GM23338 (cell line): Measurements from ENCODE around the gene SCAMP5. TPM values are rescaled to one million over a fixed set of nuclear protein-coding genes. Genes with fewer than 3 reads are reported as not detected.

Experiments used
- ATAC-seq: fragments of 200-7000 bp; cut with Tn5 transposase; 3 replicates; pipeline ENCODE4 v1.9.1; 2020
- DNase-seq: peaks from one replicate; pipeline ENCODE4 v3.0.0-alpha.2; 2015; ENCODE audit warnings: low spot score
- H2AFZ ChIP-seq: fragments of 200-600 bp; sonication (generic); 2 replicates; pipeline ENCODE4 v1.8.0; 2016; ENCODE audit warnings: antibody characterized with exemption, mild to moderate bottlenecking, moderate library complexity
- H3F3A ChIP-seq: fragments of 200-600 bp; sonication (generic); replicated peaks from 2 replicates; pipeline ENCODE4 v1.8.0; 2017; ENCODE audit warnings: antibody characterized with exemption, mixed run types, low read depth
- H3K27ac ChIP-seq: fragments of 200-600 bp; sonication (generic); 2 replicates; pipeline ENCODE4 v1.6.1; 2016; ENCODE audit warnings: low read depth
- H3K27me3 ChIP-seq: fragments of 200-600 bp; sonication (generic); 2 replicates; pipeline ENCODE4 v1.8.0; 2016; ENCODE audit warnings: mild to moderate bottlenecking, mixed run types, moderate library complexity; ENCODE audit not compliant: insufficient read depth
- H3K36me3 ChIP-seq: fragments of 200-600 bp; sonication (generic); 2 replicates; pipeline ENCODE4 v1.8.0; 2016; ENCODE audit warnings: mild to moderate bottlenecking; ENCODE audit not compliant: insufficient read depth
- H3K4me1 ChIP-seq: fragments of 200-600 bp; sonication (generic); 2 replicates; pipeline ENCODE4 v1.8.0; 2016; ENCODE audit warnings: mild to moderate bottlenecking, moderate library complexity; ENCODE audit not compliant: insufficient read depth
- H3K4me2 ChIP-seq: fragments of 200-600 bp; sonication (generic); 2 replicates; pipeline ENCODE4 v1.7.1; 2017; ENCODE audit warnings: mixed run types
- H3K4me3 ChIP-seq: fragments of 200-600 bp; sonication (generic); 2 replicates; pipeline ENCODE4 v1.6.1; 2016; ENCODE audit warnings: mixed run types
- H3K79me2 ChIP-seq: fragments of 200-600 bp; sonication (generic); replicated peaks from 2 replicates; pipeline ENCODE4 v1.8.0; 2017; ENCODE audit warnings: mild to moderate bottlenecking; ENCODE audit not compliant: insufficient read depth
- H3K9me2 ChIP-seq: fragments of 200-600 bp; sonication (generic); 2 replicates; pipeline ENCODE4 v1.8.0; 2017; ENCODE audit not compliant: insufficient read depth
- H4K20me1 ChIP-seq: fragments of 200-600 bp; sonication (generic); replicated peaks from 2 replicates; pipeline ENCODE4 v1.8.0; 2017; ENCODE audit warnings: mild to moderate bottlenecking; ENCODE audit not compliant: insufficient read depth
- H3K27ac Mint-ChIP-seq: 2 replicates; pipeline ENCODE4 v1.8.0; 2020; ENCODE audit warnings: inconsistent platforms, mild to moderate bottlenecking, moderate library complexity, mixed read lengths
- H3K27me3 Mint-ChIP-seq: 3 replicates; pipeline ENCODE4 v1.8.0; 2022; ENCODE audit warnings: low read depth, mild to moderate bottlenecking, moderate library complexity, mixed read lengths, inconsistent platforms; ENCODE audit not compliant: insufficient read depth, poor library complexity
- H3K36me3 Mint-ChIP-seq: 3 replicates; pipeline ENCODE4 v1.8.0; 2021; ENCODE audit warnings: low read depth, mild to moderate bottlenecking, inconsistent platforms, moderate library complexity, mixed read lengths
- H3K4me1 Mint-ChIP-seq: 3 replicates; pipeline ENCODE4 v1.8.0; 2020; ENCODE audit warnings: mild to moderate bottlenecking, inconsistent platforms, mixed read lengths
- H3K4me3 Mint-ChIP-seq: 3 replicates; pipeline ENCODE4 v1.8.0; 2021; ENCODE audit warnings: moderate library complexity, mild to moderate bottlenecking, inconsistent platforms, mixed read lengths
- H3K9me3 Mint-ChIP-seq: 3 replicates; pipeline ENCODE4 v1.8.0; 2020; ENCODE audit warnings: moderate library complexity, mild to moderate bottlenecking, inconsistent platforms, mixed read lengths
- CREB1 ChIP-seq: fragments of 250-450 bp; sonication (Bioruptor Pico); IDR thresholded peaks from 2 replicates; pipeline ENCODE4 v1.5.0; 2020; ENCODE audit warnings: low read depth, mild to moderate bottlenecking, moderate library complexity
- CTCF ChIP-seq, 2 experiments: fragments of 200-600 bp in 1 of 2; sonication (generic) in 1 of 2; conservative IDR thresholded peaks; 2 replicates each; pipeline versions ENCODE4 v1.5.1 to v1.6.1; 2016 to 2017; ENCODE audit warnings: antibody characterized with exemption in 2 of 2, low read depth in 2 of 2, mild to moderate bottlenecking in 2 of 2, moderate library complexity in 1 of 2
- EZH2 ChIP-seq: fragments of 200-600 bp; sonication (generic); IDR thresholded peaks from one replicate; pipeline ENCODE4 v1.8.0; 2017; ENCODE audit warnings: antibody characterized with exemption, mild to moderate bottlenecking, low read depth; ENCODE audit not compliant: unreplicated experiment
- POLR2AphosphoS5 ChIP-seq: IDR thresholded peaks from 2 replicates; pipeline ENCODE4 v1.6.1; 2016; ENCODE audit warnings: antibody characterized with exemption, low read depth
- REST ChIP-seq: IDR thresholded peaks from one replicate; pipeline ENCODE4 v1.6.1; 2018; ENCODE audit warnings: antibody characterized with exemption; ENCODE audit not compliant: unreplicated experiment
- ZNF331 ChIP-seq: fragments of 250-450 bp; sonication (Bioruptor Pico); IDR thresholded peaks from 2 replicates; pipeline ENCODE4 v1.5.0; 2020; ENCODE audit warnings: low read depth, mild to moderate bottlenecking, moderate library complexity
- polyA plus RNA-seq: library from polyadenylated mRNA; unstranded; fragments of >200 nt; fragmentation: Nextera tagmentation; extraction: Ambion mirVana; gene quantifications from 2 replicates; pipeline ENCODE4 v1.2.1, GENCODE V29; 2016
- total RNA-seq: library from RNA; depleted of rRNA; stranded (reverse); fragments of >200 nt; shearing (Covaris generic); gene quantifications from 2 replicates; pipeline ENCODE4 v1.2.3, GENCODE V29; 2014

SCAMP5 gene
- total and polyA plus RNA-seq, 2 experiments from 2014 or later: 12.8 to 43.3 TPM

GRCh38 chr15:75029378-75030022, 34.1 kb downstream of the SCAMP5 start:
- no peaks in the 10 kb centered on the region; the same call in 1 of the 2 replicates for H4K20me1 ChIP-seq

GRCh38 chr15:75030023-75030413, 34.7 kb downstream of the SCAMP5 start:
- H3K27me3 Mint-ChIP-seq: peaks cover 11% of the 10 kb centered on the region
- Histone ChIP-seq H4K20me1 (no peaks in the 10 kb centered on the region; the same call in 1 of the 2 replicates), H3K4me2 (peak overlapping the region; percentile 58), H3K4me1 (peaks cover 19% of the 10 kb centered on the region), H3K79me2 (0 out of 2 replicates have a peak, but pooled peaks cover 5% of the 10 kb centered on the region), H3K4me3 (no peak overlapping the region), H3K9me2 (no peaks in the 10 kb centered on the region), H3K27me3 (no peaks in the 10 kb centered on the region), H3K36me3 (no peaks in the 10 kb centered on the region), H3F3A (0 out of 2 replicates have a peak, but pooled peaks cover 2% of the 10 kb centered on the region), H2AFZ (no peak overlapping the region), H3K27ac (no peak overlapping the region)
- no peak overlapping the region for H3K4me3 Mint-ChIP-seq
- no peak for ATAC-seq
- no peaks in the 10 kb centered on the region for H3K9me3 Mint-ChIP-seq
- peaks cover 61% of the 10 kb centered on the region for H3K4me1 Mint-ChIP-seq
- peaks cover 5% of the 10 kb centered on the region; the same call in 1 of the 3 replicates for H3K36me3 Mint-ChIP-seq
- no peak for DNase-seq
- no peak for TF ChIP-seq POLR2AphosphoS5
- H3K27ac Mint-ChIP-seq: no peak overlapping the region; the same call in 1 of the 2 replicates

More at GRCh38 chr15:75029378-75030022, 34.1 kb downstream of the SCAMP5 start:
- Histone ChIP-seq H3K4me3 (no peak overlapping the region), H3K9me2 (no peaks in the 10 kb centered on the region), H3K79me2 (peaks cover 9% of the 10 kb centered on the region; the same call in 1 of the 2 replicates), H3K4me2 (peak overlapping the region; percentile 58), H3K4me1 (peaks cover 19% of the 10 kb centered on the region), H3K36me3 (no peaks in the 10 kb centered on the region), H3F3A (0 out of 2 replicates have a peak, but pooled peaks cover 2% of the 10 kb centered on the region), H3K27me3 (no peaks in the 10 kb centered on the region), H2AFZ (no peak overlapping the region), H3K27ac (no peak overlapping the region)
- DNase-seq (peak; percentile 93), ATAC-seq (peak; percentile 89)
- H3K4me3 Mint-ChIP-seq: peak overlapping the region; percentile 34; the same call in 1 of the 3 replicates
- H3K4me1 Mint-ChIP-seq: peaks cover 62% of the 10 kb centered on the region
- H3K27ac Mint-ChIP-seq: no peak overlapping the region; the same call in 1 of the 2 replicates
- H3K27me3 Mint-ChIP-seq: peaks cover 11% of the 10 kb centered on the region
- peaks cover 5% of the 10 kb centered on the region; the same call in 1 of the 3 replicates for H3K36me3 Mint-ChIP-seq
- TF ChIP-seq CREB1 (0 out of 2 replicates have a peak, but pooled peaks have one; percentile 16), CTCF (conservative IDR thresholded peaks at IDR 0.05; ENCODE audit: low read depth in 2 of 2) (peak; percentile 94), EZH2 (no peak)
- H3K9me3 Mint-ChIP-seq: no peaks in the 10 kb centered on the region

GRCh38 chr15:75030424-75030823, 35.1 kb downstream of the SCAMP5 start:
- H3K27me3 Mint-ChIP-seq: peaks cover 11% of the 10 kb centered on the region
- peaks cover 5% of the 10 kb centered on the region; the same call in 1 of the 3 replicates for H3K36me3 Mint-ChIP-seq
- peaks cover 61% of the 10 kb centered on the region for H3K4me1 Mint-ChIP-seq
- Histone ChIP-seq H3K36me3 (no peaks in the 10 kb centered on the region), H3K4me1 (peaks cover 21% of the 10 kb centered on the region), H3K4me2 (0 out of 2 replicates have a peak overlapping the region, but pooled peaks have one; percentile 58), H3K27ac (no peak overlapping the region), H2AFZ (no peak overlapping the region), H3K4me3 (no peak overlapping the region), H3F3A (0 out of 2 replicates have a peak, but pooled peaks cover 2% of the 10 kb centered on the region), H3K9me2 (no peaks in the 10 kb centered on the region), H3K27me3 (no peaks in the 10 kb centered on the region), H3K79me2 (0 out of 2 replicates have a peak, but pooled peaks cover 5% of the 10 kb centered on the region), H4K20me1 (peaks cover 2% of the 10 kb centered on the region; the same call in 1 of the 2 replicates)
- peak overlapping the region; percentile 50; the same call in 1 of the 2 replicates for H3K27ac Mint-ChIP-seq
- no peak overlapping the region; the same call in 2 of the 3 replicates for H3K4me3 Mint-ChIP-seq
- no peaks in the 10 kb centered on the region for H3K9me3 Mint-ChIP-seq
- ATAC-seq (peak; percentile 8; the same call in 1 of the 3 replicates), DNase-seq (peak; percentile 22)
- peak in 1 of 2 experiments; percentile 46; a peak in 3 of 4 replicates for TF ChIP-seq CTCF (conservative IDR thresholded peaks at IDR 0.05; ENCODE audit: low read depth in 2 of 2)
- TF ChIP-seq ZNF331 (CRISPR knock-in tag): no peak
- TF ChIP-seq POLR2AphosphoS5: no peak
- no peak for TF ChIP-seq REST
